ENCODE measurements around the gene TMEM115.
A peak's percentile ranks its signal among the peaks of the same experiment; 100 is the strongest.

Gene TMEM115

DNA sequence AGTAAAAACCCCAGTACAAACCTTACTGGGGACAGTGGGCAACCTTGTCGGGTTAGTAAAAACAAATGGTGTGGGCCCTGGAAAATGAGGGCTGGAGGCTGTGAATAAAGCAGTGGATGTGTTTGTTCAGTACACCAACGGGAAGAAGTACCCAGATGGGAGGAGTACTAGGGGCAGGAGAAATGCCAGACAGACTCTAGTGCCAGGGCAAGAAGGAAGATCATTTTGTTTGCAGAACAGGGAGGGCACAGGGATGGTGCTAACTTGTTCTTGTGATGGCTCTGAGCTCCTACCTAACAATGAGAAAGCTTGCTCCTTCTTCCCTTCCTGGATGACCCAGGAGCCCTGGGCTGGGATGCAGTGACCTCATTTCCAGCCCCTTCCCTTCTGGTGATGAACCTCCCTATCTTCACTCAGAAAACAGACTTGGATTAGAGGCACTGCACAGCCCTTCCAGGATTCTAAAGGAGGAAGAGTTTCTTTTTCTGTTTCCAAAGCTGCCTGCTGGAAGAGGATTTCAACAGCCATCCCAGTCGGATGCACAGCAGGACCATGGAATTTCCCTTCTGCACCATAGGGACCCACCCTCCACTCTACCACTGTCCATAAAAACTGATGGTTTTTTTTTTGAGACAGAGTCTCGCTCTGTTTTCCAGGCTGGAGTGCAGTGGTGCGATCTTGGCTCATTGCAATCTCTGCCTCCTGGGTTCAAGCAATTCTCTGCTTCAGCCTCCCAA is 24.8 kb downstream of the TMEM115 start:
- H3K4me3 ChIP-seq (ENCODE audit: low read depth, low read length) = no peak overlapping the region
- TF ChIP-seq, protein P1, sequence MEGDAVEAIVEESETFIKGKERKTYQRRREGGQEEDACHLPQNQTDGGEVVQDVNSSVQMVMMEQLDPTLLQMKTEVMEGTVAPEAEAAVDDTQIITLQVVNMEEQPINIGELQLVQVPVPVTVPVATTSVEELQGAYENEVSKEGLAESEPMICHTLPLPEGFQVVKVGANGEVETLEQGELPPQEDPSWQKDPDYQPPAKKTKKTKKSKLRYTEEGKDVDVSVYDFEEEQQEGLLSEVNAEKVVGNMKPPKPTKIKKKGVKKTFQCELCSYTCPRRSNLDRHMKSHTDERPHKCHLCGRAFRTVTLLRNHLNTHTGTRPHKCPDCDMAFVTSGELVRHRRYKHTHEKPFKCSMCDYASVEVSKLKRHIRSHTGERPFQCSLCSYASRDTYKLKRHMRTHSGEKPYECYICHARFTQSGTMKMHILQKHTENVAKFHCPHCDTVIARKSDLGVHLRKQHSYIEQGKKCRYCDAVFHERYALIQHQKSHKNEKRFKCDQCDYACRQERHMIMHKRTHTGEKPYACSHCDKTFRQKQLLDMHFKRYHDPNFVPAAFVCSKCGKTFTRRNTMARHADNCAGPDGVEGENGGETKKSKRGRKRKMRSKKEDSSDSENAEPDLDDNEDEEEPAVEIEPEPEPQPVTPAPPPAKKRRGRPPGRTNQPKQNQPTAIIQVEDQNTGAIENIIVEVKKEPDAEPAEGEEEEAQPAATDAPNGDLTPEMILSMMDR (IDR thresholded peaks at IDR 0.05; ENCODE audit: low read depth, low read length, missing control alignments) = no peak
- in situ Hi-C loops (cut with HindIII; ENCODE audit: low pct_ligation_motif_present, low sequenced_read_pairs) = no loop called here
- no peaks in the 10 kb centered on the region for H3K27me3 ChIP-seq (replicated peaks)
- H3K27ac ChIP-seq = peak overlapping the region; percentile 94
- no peak for DNase-seq
- peaks cover 23% of the 10 kb centered on the region for H3K36me3 ChIP-seq (replicated peaks)

DNA sequence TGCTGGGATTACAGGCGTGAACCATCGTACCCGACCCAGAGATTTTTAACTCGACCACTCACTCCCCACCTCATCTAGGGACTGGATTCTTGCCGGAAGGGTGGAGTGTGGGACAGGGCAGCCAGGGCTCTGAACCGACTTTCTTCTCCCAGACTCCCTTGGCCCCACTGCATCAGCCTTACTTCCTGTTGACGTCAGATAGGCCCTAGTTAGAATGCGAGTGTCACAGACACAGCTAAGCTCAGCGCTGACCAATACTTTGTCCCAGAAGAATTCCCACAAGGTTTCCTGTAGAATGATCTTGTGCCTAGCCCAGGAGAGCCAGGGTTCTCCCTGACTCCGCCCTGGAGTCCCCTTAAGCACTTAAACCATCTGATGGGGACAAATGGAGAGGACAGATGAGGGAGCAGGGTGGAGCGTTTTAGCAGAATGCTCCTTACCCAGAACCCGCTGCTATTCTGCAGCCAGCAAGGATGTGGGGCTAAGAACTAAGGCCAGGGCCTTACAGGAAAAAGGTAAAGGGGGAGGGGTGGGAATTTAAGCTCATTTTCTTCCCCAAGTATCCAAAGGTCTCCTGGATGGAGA is 25.5 kb downstream of the TMEM115 start:
- TF ChIP-seq, protein P1 (IDR thresholded peaks at IDR 0.05; ENCODE audit: low read depth, low read length, missing control alignments) = no peak
- Histone ChIP-seq H3K27me3 (replicated peaks) (no peaks in the 10 kb centered on the region), H3K4me3 (ENCODE audit: low read depth, low read length) (no peak overlapping the region), H3K36me3 (replicated peaks) (peaks cover 27% of the 10 kb centered on the region), H3K27ac (peak overlapping the region; percentile 94)
- DNase-seq = peak; percentile 94
- in situ Hi-C loops (cut with HindIII; ENCODE audit: low pct_ligation_motif_present, low sequenced_read_pairs) = no loop called here

DNA sequence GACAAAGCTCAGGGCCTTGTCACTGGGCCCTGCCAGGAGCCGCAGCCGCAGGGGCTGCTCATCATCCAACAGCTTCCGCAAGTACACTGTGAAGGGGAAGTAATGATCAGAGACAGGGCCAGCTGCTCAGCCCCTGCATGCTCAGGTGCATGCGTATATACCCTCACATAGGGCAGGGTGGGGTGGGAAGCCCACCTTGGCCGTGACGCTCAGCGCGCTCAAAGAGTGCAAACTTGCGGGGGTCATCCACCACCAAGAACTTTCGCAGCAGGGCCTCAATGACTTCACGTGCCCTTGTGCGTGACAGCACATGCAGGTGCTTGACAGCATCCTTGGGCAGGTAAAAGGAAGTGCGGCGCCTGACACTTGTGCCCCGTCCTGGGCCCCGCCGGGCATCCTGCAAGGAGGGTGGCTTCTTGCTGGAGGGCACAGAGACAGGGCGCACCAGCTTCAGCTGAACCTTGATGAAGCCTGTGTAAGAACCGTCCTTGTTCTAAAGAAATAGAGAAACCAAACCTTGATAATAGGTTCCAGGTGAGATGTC is 27.9 kb downstream of the TMEM115 start:
- TF ChIP-seq, protein P1 (IDR thresholded peaks at IDR 0.05; ENCODE audit: low read depth, low read length, missing control alignments) = no peak
- no peak for DNase-seq
- Histone ChIP-seq H3K36me3 (replicated peaks) (peaks cover 27% of the 10 kb centered on the region), H3K4me3 (ENCODE audit: low read depth, low read length) (no peak overlapping the region), H3K27ac (no peak overlapping the region), H3K27me3 (replicated peaks) (no peaks in the 10 kb centered on the region)
- in situ Hi-C loops (cut with HindIII; ENCODE audit: low pct_ligation_motif_present, low sequenced_read_pairs) = no loop called here

DNA sequence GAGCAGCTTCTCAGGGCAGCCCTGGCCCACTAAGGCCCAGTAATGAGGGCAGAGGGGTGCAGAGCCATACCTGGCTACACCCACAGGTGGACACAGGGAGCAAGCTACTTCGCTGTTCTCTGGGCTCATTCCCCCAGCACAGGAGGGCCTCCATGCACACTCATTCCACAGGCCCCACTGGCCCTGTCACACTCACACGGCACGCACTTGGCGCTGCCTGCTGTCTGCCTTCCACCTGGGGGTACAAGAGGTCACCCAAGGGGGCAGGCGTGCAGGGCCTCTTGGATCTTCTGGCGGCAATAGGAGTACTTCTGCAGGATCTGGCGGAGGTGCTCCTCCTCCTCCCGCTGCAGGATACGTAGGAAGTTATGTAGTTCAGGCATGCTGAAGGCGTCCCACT is 29.0 kb downstream of the TMEM115 start:
- in situ Hi-C loops (cut with HindIII; ENCODE audit: low pct_ligation_motif_present, low sequenced_read_pairs) = no loop called here
- Histone ChIP-seq H3K27me3 (replicated peaks) (no peaks in the 10 kb centered on the region), H3K4me3 (ENCODE audit: low read depth, low read length) (no peak overlapping the region), H3K27ac (no peak overlapping the region), H3K36me3 (replicated peaks) (peaks cover 30% of the 10 kb centered on the region)
- no peak for DNase-seq
- TF ChIP-seq, protein P1 (IDR thresholded peaks at IDR 0.05; ENCODE audit: low read depth, low read length, missing control alignments) = no peak

DNA sequence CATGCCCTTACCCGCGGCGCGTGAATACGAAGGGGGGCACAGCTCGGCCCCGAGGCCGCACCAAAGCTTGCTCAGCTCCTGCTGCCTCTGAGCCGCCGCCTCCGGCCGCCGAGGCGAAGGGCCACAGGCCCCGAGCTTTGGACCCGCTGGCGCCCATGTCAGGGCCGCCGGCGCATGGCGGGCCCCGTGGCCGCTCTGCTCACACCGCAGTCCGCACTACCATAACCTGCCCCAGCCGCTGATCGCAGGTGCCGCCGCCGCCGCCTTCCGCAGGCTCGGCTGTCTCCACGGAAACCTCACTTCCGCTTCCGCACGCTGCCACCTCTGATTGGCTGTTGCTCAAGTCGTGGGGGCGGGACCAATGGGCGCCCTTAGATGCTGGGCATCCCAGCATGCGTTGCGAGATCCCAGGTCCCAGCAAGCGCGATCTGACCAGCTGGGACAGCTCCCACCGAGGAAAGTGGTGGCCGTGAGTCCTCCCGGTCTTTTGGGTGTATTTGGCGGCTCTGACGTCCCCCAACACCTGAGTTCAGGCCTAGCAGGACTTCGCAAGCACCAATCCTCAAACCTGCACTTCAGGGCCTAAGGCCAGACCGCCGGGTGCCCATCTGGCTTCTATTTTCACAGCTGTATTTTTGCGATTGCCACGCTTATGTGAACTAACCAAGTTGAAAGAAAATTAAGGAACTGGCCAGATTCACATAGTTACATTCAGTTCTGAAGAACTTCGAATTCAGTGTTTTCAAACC is 31.2 kb downstream of the TMEM115 start, which contains the start of gene TUSC2:
TSS of gene TUSC2 (minus strand) at position 281 of the 749 bp plus-strand sequence. CDS start at position 157, 124 bp downstream.
- Histone ChIP-seq H3K27me3 (replicated peaks) (no peaks in the 10 kb centered on the region), H3K4me3 (ENCODE audit: low read depth, low read length) (peak within 1 kb of the TSS; percentile 84), H3K36me3 (replicated peaks) (peaks cover 30% of the 10 kb centered on the region)

More for the DNA sequence above, 31.2 kb downstream of the TMEM115 start, which contains the start of gene TUSC2:
- in situ Hi-C loops (cut with HindIII; ENCODE audit: low pct_ligation_motif_present, low sequenced_read_pairs) = no loop called here
- TF ChIP-seq, protein P1 (IDR thresholded peaks at IDR 0.05; ENCODE audit: low read depth, low read length, missing control alignments) = no peak
- H3K27ac ChIP-seq = peak within 1 kb of the TSS; percentile 26
- peak; percentile 95 for DNase-seq
